ENCODE measurements around the gene SPN. TPM values are rescaled to one million over a fixed set of nuclear protein-coding genes. Genes with fewer than 3 reads are reported as not detected.

The SPN gene
- total and polyA plus RNA-seq, 9 of the 15 experiments (the other 6 are each of a cell fraction or from before 2014, with no cell fraction given): 24.3 to 225 (median 79.4) TPM

DNA sequence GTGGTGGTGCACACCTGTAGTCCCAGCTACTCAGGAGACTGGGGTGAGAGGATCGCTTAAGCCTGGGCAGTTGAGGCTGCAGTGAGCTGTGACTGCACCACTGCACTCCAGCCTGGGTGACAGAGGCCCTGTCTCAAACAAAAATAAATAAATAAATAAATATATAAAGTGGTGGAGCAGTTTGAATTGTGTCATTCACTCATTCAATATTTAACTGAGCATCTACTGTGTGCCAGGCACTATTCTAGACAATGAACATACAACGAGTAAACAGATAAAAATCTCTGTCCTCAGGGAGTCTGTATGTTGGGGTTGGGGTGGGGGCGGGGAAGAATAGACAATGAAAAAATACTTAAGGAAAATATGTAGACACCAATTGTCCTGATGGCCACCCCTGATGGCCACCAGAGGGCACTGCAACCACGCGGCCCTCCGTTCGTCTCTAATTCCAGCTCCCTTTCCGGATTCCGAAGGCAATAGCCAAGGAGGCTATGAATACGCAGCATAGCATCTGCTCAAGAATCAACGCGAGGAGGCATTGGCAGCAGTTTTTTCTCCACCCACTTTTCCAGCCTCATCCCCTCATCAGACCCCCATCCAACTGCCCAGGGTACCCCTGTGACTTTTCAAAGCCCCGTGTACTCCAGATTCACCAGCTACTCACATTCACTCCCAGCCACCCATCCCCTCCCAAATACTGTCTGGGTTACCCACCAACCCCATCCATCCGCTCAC, 37.4 kb downstream of the SPN start (continued):
- TF ChIP-seq ZNF445 (CRISPR knock-in tag; IDR thresholded peaks at IDR 0.05; ENCODE audit: low read depth) (no peak), ARID2 (IDR thresholded peaks at IDR 0.05) (peak; percentile 39; the same call in 1 of the 2 replicates), SOX6 (IDR thresholded peaks at IDR 0.05) (peak; percentile 82), ZNF143 (CRISPR knock-in tag; IDR thresholded peaks at IDR 0.05) (no peak), ZNF717 (CRISPR knock-in tag; IDR thresholded peaks at IDR 0.05) (no peak), TCFL5 (CRISPR knock-in tag; conservative IDR thresholded peaks at IDR 0.05) (no peak), RAD51 (IDR thresholded peaks at IDR 0.05; ENCODE audit: borderline replicate concordance, low read depth) (no peak), MYNN (IDR thresholded peaks at IDR 0.05) (no peak), MYNN (CRISPR knock-in tag; IDR thresholded peaks at IDR 0.05) (no peak), TRIM28 (IDR thresholded peaks at IDR 0.05) (no peak), PHF21A (IDR thresholded peaks at IDR 0.05; ENCODE audit: borderline replicate concordance, low read depth) (no peak)
- TF ChIP-seq, protein P1, sequence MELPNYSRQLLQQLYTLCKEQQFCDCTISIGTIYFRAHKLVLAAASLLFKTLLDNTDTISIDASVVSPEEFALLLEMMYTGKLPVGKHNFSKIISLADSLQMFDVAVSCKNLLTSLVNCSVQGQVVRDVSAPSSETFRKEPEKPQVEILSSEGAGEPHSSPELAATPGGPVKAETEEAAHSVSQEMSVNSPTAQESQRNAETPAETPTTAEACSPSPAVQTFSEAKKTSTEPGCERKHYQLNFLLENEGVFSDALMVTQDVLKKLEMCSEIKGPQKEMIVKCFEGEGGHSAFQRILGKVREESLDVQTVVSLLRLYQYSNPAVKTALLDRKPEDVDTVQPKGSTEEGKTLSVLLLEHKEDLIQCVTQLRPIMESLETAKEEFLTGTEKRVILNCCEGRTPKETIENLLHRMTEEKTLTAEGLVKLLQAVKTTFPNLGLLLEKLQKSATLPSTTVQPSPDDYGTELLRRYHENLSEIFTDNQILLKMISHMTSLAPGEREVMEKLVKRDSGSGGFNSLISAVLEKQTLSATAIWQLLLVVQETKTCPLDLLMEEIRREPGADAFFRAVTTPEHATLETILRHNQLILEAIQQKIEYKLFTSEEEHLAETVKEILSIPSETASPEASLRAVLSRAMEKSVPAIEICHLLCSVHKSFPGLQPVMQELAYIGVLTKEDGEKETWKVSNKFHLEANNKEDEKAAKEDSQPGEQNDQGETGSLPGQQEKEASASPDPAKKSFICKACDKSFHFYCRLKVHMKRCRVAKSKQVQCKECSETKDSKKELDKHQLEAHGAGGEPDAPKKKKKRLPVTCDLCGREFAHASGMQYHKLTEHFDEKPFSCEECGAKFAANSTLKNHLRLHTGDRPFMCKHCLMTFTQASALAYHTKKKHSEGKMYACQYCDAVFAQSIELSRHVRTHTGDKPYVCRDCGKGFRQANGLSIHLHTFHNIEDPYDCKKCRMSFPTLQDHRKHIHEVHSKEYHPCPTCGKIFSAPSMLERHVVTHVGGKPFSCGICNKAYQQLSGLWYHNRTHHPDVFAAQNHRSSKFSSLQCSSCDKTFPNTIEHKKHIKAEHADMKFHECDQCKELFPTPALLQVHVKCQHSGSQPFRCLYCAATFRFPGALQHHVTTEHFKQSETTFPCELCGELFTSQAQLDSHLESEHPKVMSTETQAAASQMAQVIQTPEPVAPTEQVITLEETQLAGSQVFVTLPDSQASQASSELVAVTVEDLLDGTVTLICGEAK (IDR thresholded peaks at IDR 0.05): no peak
- TF ChIP-seq, protein P1 (CRISPR knock-in tag; IDR thresholded peaks at IDR 0.05): no peak
- TF ChIP-seq, protein P2, sequence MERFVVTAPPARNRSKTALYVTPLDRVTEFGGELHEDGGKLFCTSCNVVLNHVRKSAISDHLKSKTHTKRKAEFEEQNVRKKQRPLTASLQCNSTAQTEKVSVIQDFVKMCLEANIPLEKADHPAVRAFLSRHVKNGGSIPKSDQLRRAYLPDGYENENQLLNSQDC (CRISPR knock-in tag; IDR thresholded peaks at IDR 0.05): no peak
- TF ChIP-seq, protein P3, sequence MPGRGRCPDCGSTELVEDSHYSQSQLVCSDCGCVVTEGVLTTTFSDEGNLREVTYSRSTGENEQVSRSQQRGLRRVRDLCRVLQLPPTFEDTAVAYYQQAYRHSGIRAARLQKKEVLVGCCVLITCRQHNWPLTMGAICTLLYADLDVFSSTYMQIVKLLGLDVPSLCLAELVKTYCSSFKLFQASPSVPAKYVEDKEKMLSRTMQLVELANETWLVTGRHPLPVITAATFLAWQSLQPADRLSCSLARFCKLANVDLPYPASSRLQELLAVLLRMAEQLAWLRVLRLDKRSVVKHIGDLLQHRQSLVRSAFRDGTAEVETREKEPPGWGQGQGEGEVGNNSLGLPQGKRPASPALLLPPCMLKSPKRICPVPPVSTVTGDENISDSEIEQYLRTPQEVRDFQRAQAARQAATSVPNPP (IDR thresholded peaks at IDR 0.05; ENCODE audit: borderline replicate concordance, insufficient read depth, insufficient read length): no peak
- TF ChIP-seq, protein P4, sequence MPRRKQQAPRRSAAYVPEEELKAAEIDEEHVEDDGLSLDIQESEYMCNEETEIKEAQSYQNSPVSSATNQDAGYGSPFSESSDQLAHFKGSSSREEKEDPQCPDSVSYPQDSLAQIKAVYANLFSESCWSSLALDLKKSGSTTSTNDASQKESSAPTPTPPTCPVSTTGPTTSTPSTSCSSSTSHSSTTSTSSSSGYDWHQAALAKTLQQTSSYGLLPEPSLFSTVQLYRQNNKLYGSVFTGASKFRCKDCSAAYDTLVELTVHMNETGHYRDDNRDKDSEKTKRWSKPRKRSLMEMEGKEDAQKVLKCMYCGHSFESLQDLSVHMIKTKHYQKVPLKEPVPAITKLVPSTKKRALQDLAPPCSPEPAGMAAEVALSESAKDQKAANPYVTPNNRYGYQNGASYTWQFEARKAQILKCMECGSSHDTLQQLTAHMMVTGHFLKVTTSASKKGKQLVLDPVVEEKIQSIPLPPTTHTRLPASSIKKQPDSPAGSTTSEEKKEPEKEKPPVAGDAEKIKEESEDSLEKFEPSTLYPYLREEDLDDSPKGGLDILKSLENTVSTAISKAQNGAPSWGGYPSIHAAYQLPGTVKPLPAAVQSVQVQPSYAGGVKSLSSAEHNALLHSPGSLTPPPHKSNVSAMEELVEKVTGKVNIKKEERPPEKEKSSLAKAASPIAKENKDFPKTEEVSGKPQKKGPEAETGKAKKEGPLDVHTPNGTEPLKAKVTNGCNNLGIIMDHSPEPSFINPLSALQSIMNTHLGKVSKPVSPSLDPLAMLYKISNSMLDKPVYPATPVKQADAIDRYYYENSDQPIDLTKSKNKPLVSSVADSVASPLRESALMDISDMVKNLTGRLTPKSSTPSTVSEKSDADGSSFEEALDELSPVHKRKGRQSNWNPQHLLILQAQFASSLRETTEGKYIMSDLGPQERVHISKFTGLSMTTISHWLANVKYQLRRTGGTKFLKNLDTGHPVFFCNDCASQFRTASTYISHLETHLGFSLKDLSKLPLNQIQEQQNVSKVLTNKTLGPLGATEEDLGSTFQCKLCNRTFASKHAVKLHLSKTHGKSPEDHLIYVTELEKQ (CRISPR knock-in tag; IDR thresholded peaks at IDR 0.05): no peak
